ENCODE data around the gene M1AP. TPM values are rescaled to one million over a fixed set of nuclear protein-coding genes. Genes with fewer than 3 reads are reported as not detected.
"Not testable (repeated sequence)": the region's sequence is repeated elsewhere in the genome, so short reads cannot be mapped to it uniquely, and the experiment has no call there.

The M1AP gene
- total and polyA plus RNA-seq, 9 donors: 0.36 to 0.72 (median 0.45) TPM; not detected in 3

DNA sequence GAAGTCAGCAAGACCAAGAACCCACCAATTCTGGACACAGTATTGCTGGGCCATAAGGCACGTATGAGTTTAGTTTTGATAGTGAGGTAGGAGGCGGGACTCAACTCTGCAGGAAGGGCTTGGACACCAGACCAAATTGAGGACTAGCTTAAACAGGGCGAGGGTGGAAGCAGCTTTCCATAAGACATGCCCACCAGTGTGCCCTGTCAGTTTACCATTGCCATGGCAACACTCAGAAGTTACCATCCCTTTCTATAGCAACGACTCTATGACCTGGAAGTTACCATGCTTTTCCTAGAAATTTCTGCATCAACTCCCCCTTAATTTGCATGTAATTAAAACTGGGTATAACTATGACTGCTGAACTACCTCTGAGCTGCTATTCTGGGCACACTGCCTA is 2.8 kb downstream of the M1AP start:
- TF ChIP-seq POLR2A (IDR thresholded peaks at IDR 0.05) (no peak), EP300 (IDR thresholded peaks at IDR 0.05) (no peak), CTCF (IDR thresholded peaks at IDR 0.05) (no peak)
- WGBS, 3 donors: 69 to 76% (median 74%) methylated on average over 4 of the region's 4 CpGs
- H3K27me3 ChIP-seq: no peaks in the 10 kb centered on the region
- intact Hi-C loops (cut with DNase I): no loop called here
- no peaks in the 10 kb centered on the region for H3K36me3 ChIP-seq
- H3K4me3 ChIP-seq: no peak overlapping the region
- no peak overlapping the region for H3K27ac ChIP-seq
- H3K4me1 ChIP-seq (ENCODE audit: insufficient read depth): no peaks in the 10 kb centered on the region
- DNase-seq: no peak
- no peaks in the 10 kb centered on the region for H3K9me3 ChIP-seq

DNA sequence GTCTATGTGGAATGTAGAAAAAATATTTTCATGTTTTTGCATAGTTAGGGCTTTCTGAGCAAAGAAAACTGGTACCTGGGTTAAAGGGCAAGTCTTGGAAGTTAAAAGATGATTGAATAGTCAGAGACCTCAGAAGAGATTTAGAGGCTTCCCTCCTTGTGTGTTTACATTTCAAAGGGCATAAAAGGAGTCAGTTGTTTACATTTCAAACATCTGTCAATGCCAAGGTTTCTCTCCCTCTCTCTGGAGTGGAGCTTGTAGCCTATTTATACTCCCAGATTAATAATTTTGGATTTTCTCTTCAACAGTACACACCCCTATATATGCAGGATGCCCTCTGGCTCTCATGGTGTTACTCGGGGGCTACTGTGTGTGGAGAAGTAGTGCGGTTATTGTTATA is 8.6 kb downstream of the M1AP start:
- TF ChIP-seq EP300 (IDR thresholded peaks at IDR 0.05) (no peak), CTCF (IDR thresholded peaks at IDR 0.05) (no peak), POLR2A (IDR thresholded peaks at IDR 0.05) (no peak)
- intact Hi-C loops (cut with DNase I): no loop called here
- H3K9me3 ChIP-seq: no peaks in the 10 kb centered on the region
- DNase-seq: no peak
- no peak overlapping the region for H3K4me3 ChIP-seq
- no peak overlapping the region for H3K27ac ChIP-seq
- peaks cover 1% of the 10 kb centered on the region for H3K27me3 ChIP-seq
- no peaks in the 10 kb centered on the region for H3K36me3 ChIP-seq
- no peaks in the 10 kb centered on the region for H3K4me1 ChIP-seq (ENCODE audit: insufficient read depth)
- 4 to 33% (median 9%) methylated on average over 2 of the region's 2 CpGs for WGBS, 3 donors

- Histone ChIP-seq H3K9me3 (no peaks in the 10 kb centered on the region), H3K27ac (no peak overlapping the region), H3K36me3 (no peaks in the 10 kb centered on the region), H3K27me3 (peaks cover 3% of the 10 kb centered on the region), H3K4me3 (no peak overlapping the region), H3K4me1 (ENCODE audit: insufficient read depth) (no peaks in the 10 kb centered on the region)
- DNase-seq: no peak
- TF ChIP-seq POLR2A (IDR thresholded peaks at IDR 0.05) (no peak), EP300 (IDR thresholded peaks at IDR 0.05) (no peak), CTCF (IDR thresholded peaks at IDR 0.05) (no peak)
- intact Hi-C loops (cut with DNase I): no loop called here
Measured at GRCh38 chr2:74632939-74633312, 15.2 kb downstream of the M1AP start.

GRCh38 chr2:74632209-74632938 is 15.8 kb downstream of the M1AP start:
- DNase-seq: no peak
- Histone ChIP-seq H3K27ac (no peak overlapping the region), H3K4me1 (ENCODE audit: insufficient read depth) (no peaks in the 10 kb centered on the region), H3K36me3 (no peaks in the 10 kb centered on the region), H3K27me3 (peaks cover 3% of the 10 kb centered on the region), H3K4me3 (no peak overlapping the region), H3K9me3 (no peaks in the 10 kb centered on the region)
- no peak for TF ChIP-seq CTCF (IDR thresholded peaks at IDR 0.05)
- TF ChIP-seq POLR2A (IDR thresholded peaks at IDR 0.05): no peak
- TF ChIP-seq EP300 (IDR thresholded peaks at IDR 0.05): no peak
- WGBS, 3 donors: 86 to 89% (median 87%) methylated on average over 3 of the region's 3 CpGs
- intact Hi-C loops (cut with DNase I): no loop called here

DNA sequence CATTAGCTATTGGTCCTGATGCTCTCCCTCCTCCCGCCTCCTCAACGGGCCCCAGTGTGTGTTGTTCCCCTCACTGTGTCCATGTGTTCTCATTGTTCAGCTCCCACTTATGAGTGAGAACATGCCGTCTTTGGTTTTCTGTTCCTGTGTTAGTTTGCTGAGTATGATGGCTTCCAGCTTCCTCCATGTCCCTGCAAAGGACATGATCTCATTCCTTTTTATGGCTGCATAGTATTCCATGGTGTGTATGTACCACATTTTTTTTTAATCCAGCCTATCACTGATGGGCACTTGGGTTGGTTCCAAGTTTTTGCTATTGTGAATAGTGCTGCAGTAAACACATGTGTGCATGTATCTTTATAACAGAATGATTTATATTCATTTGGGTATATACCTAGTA is 17.7 kb downstream of the M1AP start:
- H3K27ac ChIP-seq; H3K4me1 ChIP-seq (ENCODE audit: insufficient read depth); H3K27me3 ChIP-seq; DNase-seq; intact Hi-C loops (cut with DNase I); H3K36me3 ChIP-seq; H3K4me3 ChIP-seq; H3K9me3 ChIP-seq: not testable (repeated sequence)
- 94 to 96% (median 94%) methylated on average over 3 of the region's 3 CpGs for WGBS, 3 donors
